ENCODE results near the gene AHCYL2. TPM values are rescaled to one million over a fixed set of nuclear protein-coding genes. Genes with fewer than 3 reads are reported as not detected.

The AHCYL2 gene
- total and polyA plus RNA-seq, 2 of the 8 experiments (the other 6 are each of a cell fraction or from before 2014, with no cell fraction given): 20.7 to 25.4 TPM

DNA sequence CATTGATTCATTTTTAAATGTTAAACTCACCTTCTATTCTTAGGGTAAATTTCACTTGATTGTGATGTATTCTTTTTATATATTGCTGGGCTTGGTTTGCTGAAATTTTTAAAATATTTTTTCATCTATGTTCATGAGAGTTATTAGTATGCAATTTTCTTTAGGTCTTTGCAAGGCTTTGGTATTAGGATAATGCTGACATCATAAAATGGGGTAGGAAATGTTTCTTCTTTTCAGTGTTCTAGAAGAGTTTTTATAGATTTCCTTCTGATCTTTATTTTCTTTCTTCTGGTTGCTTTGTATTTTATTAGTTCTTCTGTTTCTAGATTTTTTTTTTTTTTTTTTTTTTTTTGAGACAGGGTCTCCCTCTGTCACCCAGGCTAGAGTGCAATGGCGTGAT is 56.3 kb downstream of the AHCYL2 start:
- Histone ChIP-seq H3K9me3 (ENCODE audit: insufficient read depth in 2 of 2, low read depth in 1 of 2, low read length in 1 of 2) (no peaks in the 10 kb centered on the region), H3K4me2 (ENCODE audit: insufficient read depth in 1 of 2, low read depth in 2 of 2, low read length in 2 of 2) (no peak overlapping the region), H2BK15ac (ENCODE audit: low read length) (no peak overlapping the region), H3K14ac (ENCODE audit: insufficient read length) (no peak overlapping the region), H3K18ac (ENCODE audit: extremely low read depth, low read length) (no peak overlapping the region), H3K23ac (ENCODE audit: insufficient read length) (no peak overlapping the region), H4K20me1 (replicated peaks in 1 of 2; ENCODE audit: control insufficient read depth in 1 of 2, insufficient read depth in 2 of 2, low read length in 2 of 2) (no peaks in the 10 kb centered on the region), H2BK12ac (ENCODE audit: low read depth, low read length) (no peak overlapping the region), H3K79me2 (ENCODE audit: control insufficient read depth in 1 of 2, insufficient read depth in 2 of 2, low read length in 2 of 2) (no peaks in the 10 kb centered on the region; a peak in 1 of 4 replicates), H4K8ac (ENCODE audit: extremely low read depth, insufficient read depth, low read length) (no peak overlapping the region), H3K23me2 (ENCODE audit: low read depth, low read length) (no peaks in the 10 kb centered on the region), H2AFZ (ENCODE audit: low read length) (no peak overlapping the region), H3K9ac (replicated peaks in 1 of 4; ENCODE audit: extremely low read depth in 1 of 4, low read depth in 3 of 4, low read length in 3 of 4) (no peak overlapping the region), H4K91ac (replicated peaks; ENCODE audit: insufficient read length, low read length) (no peak overlapping the region), H3K56ac (replicated peaks; ENCODE audit: insufficient read length, low read depth, low read length) (no peak overlapping the region), H3K4me1 (replicated peaks in 1 of 4; ENCODE audit: control insufficient read depth in 3 of 4, insufficient read depth in 4 of 4, low read length in 3 of 4) (peaks cover 2 to 10% (median 4%) of the 10 kb centered on the region in 4 experiments; a peak in 5 of 7 replicates), H3K36me3 (ENCODE audit: control insufficient read depth in 2 of 4, insufficient read depth in 4 of 4, low read length in 3 of 4) (no peaks in the 10 kb centered on the region), H3K4me3 (ENCODE audit: extremely low read depth in 1 of 4, insufficient read depth in 2 of 4, low read depth in 3 of 4, low read length in 4 of 4) (no peak overlapping the region), H2AK5ac (ENCODE audit: low read depth, low read length) (no peak overlapping the region), H3K27ac (ENCODE audit: low read depth, low read length) (no peak overlapping the region), H2BK5ac (ENCODE audit: low read depth, low read length) (no peak overlapping the region), H3K79me1 (ENCODE audit: low read depth, low read length) (no peaks in the 10 kb centered on the region), H2BK20ac (ENCODE audit: low read length) (no peak overlapping the region), H3K4ac (replicated peaks; ENCODE audit: insufficient read length, low read depth, low read length) (no peak overlapping the region), H3K27me3 (replicated peaks in 1 of 4; ENCODE audit: control insufficient read depth in 3 of 4, extremely low read depth in 1 of 4, insufficient read depth in 3 of 4, low read length in 3 of 4) (no peaks in the 10 kb centered on the region), H4K5ac (ENCODE audit: insufficient read length, low read depth, low read length) (no peak overlapping the region), H2BK120ac (replicated peaks; ENCODE audit: low read depth, low read length) (no peak overlapping the region)
- FAIRE-seq: no peak
- DNase-seq (ENCODE audit: low read depth in 1 of 2, low spot score in 2 of 2): no peak
- ChIA-PET CTCF (ENCODE audit: partially characterized antibody) (interaction anchor here (1.1 to 2.9 kb wide), 2 partner anchors 9 to 17 kb away, joined by 3 to 14 read pairs; no protein-coding TSS in a partner anchor), POLR2A (ENCODE audit: partially characterized antibody) (no interaction called here)
- TF ChIP-seq SAP30 (IDR thresholded peaks at IDR 0.05; ENCODE audit: insufficient read depth, insufficient replicate concordance, low read length) (no peak), SIX5 (IDR thresholded peaks at IDR 0.05; ENCODE audit: low read depth, low read length) (no peak), CTBP2 (IDR thresholded peaks at IDR 0.05; ENCODE audit: borderline replicate concordance, insufficient read depth, insufficient read length, low read length) (no peak), TAF1 (IDR thresholded peaks at IDR 0.05; ENCODE audit: low read depth, low read length) (no peak), HDAC2 (IDR thresholded peaks at IDR 0.05; ENCODE audit: borderline replicate concordance in 1 of 2, low read depth in 2 of 2, low read length in 2 of 2) (no peak), CBX8 (IDR thresholded peaks at IDR 0.05; ENCODE audit: borderline replicate concordance, low read depth, low read length) (no peak), CTCF (IDR thresholded peaks at IDR 0.05; ENCODE audit: control extremely low read depth in 1 of 3, insufficient read depth in 1 of 3, low read depth in 1 of 3, low read length in 3 of 3) (no peak)
- WGBS, 2 experiments (ENCODE audit: extremely low coverage in 1 of 2, insufficient coverage in 1 of 2, insufficient read length in 1 of 2, insufficient replicate concordance in 2 of 2, low coverage in 1 of 2, low lambda C conversion rate in 2 of 2, missing lambda C conversion rate in 1 of 2): 100% methylated on average over 1 of the region's 1 CpG; no CpG with 5 or more reads in 1 of the 2 experiments
